WTC11 (cell line): ENCODE data around the gene DNALI1. TPM values are rescaled to one million over a fixed set of nuclear protein-coding genes. Genes with fewer than 3 reads are reported as not detected.

Source experiments
- ATAC-seq: fragments of 200-7000 bp; cut with Tn5 transposase; 2 replicates; pipeline ENCODE4 v1.10.0; 2021; ENCODE audit warnings: mild to moderate bottlenecking, moderate library complexity
- CTCF ChIA-PET: fragments of 300-600 bp; sonication (Branson Sonifier 250); formaldehyde crosslinking; loops from one replicate; lab custom pipeline; 2021; ENCODE audit warnings: antibody characterized with exemption; lab: Charles Lee
- POLR2A ChIA-PET: fragments of 350-600 bp; sonication (Branson Sonifier 250); formaldehyde crosslinking; loops from one replicate; lab custom pipeline; 2021; ENCODE audit warnings: antibody characterized with exemption; lab: Charles Lee
- DNase-seq: peaks from one replicate; pipeline ENCODE4 v3.0.0; 2021; ENCODE audit warnings: low spot score
- H3K27ac Mint-ChIP-seq: 2 replicates; pipeline ENCODE4 v1.8.0; 2021; ENCODE audit warnings: mixed read lengths
- H3K27me3 Mint-ChIP-seq: 2 replicates; pipeline ENCODE4 v1.8.0; 2021; ENCODE audit warnings: low read depth, mild to moderate bottlenecking, moderate library complexity, mixed read lengths
- H3K36me3 Mint-ChIP-seq: 2 replicates; pipeline ENCODE4 v1.8.0; 2021; ENCODE audit warnings: mixed read lengths
- H3K4me1 Mint-ChIP-seq: 2 replicates; pipeline ENCODE4 v1.8.0; 2022; ENCODE audit warnings: mixed read lengths
- H3K4me3 Mint-ChIP-seq: 2 replicates; pipeline ENCODE4 v1.8.0; 2021; ENCODE audit warnings: mild to moderate bottlenecking, moderate library complexity, mixed read lengths
- H3K9me3 Mint-ChIP-seq: 2 replicates; pipeline ENCODE4 v1.8.0; 2021; ENCODE audit warnings: mixed read lengths
- ATF2 ChIP-seq: sonication (generic); formaldehyde crosslinking; IDR thresholded peaks from 2 replicates; pipeline ENCODE4 v1.8.1; 2022; ENCODE audit warnings: low read depth, missing genetic modification reagents, borderline replicate concordance
- CBFB ChIP-seq: sonication (generic); formaldehyde crosslinking; IDR thresholded peaks from 2 replicates; pipeline ENCODE4 v1.8.1; 2022; ENCODE audit warnings: mild to moderate bottlenecking, low read depth, missing genetic modification reagents
- CREM ChIP-seq: sonication (generic); formaldehyde crosslinking; IDR thresholded peaks from 2 replicates; pipeline ENCODE4 v1.8.1; 2022; ENCODE audit warnings: mild to moderate bottlenecking, missing genetic modification reagents, moderate library complexity
- ELF4 ChIP-seq: sonication (generic); formaldehyde crosslinking; IDR thresholded peaks from 2 replicates; pipeline ENCODE4 v1.8.1; 2022; ENCODE audit warnings: low read depth, mild to moderate bottlenecking, moderate library complexity, missing genetic modification reagents
- ETV6 ChIP-seq: sonication (generic); formaldehyde crosslinking; IDR thresholded peaks from 2 replicates; pipeline ENCODE4 v1.8.1; 2022; ENCODE audit warnings: mild to moderate bottlenecking, missing genetic modification reagents
- FOXP4 ChIP-seq: sonication (generic); formaldehyde crosslinking; IDR thresholded peaks from 2 replicates; pipeline ENCODE4 v1.8.0; 2022; ENCODE audit warnings: mild to moderate bottlenecking, missing genetic modification reagents
- GABPB1 ChIP-seq: sonication (generic); formaldehyde crosslinking; IDR thresholded peaks from 2 replicates; pipeline ENCODE4 v1.8.1; 2023; ENCODE audit warnings: mild to moderate bottlenecking, missing genetic modification reagents
- NR1H2 ChIP-seq: sonication (generic); formaldehyde crosslinking; IDR thresholded peaks from 2 replicates; pipeline ENCODE4 v1.9.0; 2021; ENCODE audit warnings: mild to moderate bottlenecking, moderate library complexity, missing genetic modification reagents
- SOX15 ChIP-seq: fragments of 250-450 bp; sonication (Bioruptor Pico); IDR thresholded peaks from 2 replicates; pipeline ENCODE4 v1.9.0; 2021; ENCODE audit warnings: mild to moderate bottlenecking
- SP1 ChIP-seq: sonication (generic); formaldehyde crosslinking; conservative IDR thresholded peaks from 2 replicates; pipeline ENCODE4 v1.8.1; 2022; ENCODE audit warnings: missing genetic modification reagents
- STAT6 ChIP-seq: sonication (generic); formaldehyde crosslinking; conservative IDR thresholded peaks from 2 replicates; pipeline ENCODE4 v1.8.1; 2023; ENCODE audit warnings: mild to moderate bottlenecking, low read depth, missing genetic modification reagents, moderate library complexity
- TEAD4 ChIP-seq: sonication (generic); formaldehyde crosslinking; IDR thresholded peaks from 2 replicates; pipeline ENCODE4 v1.8.0; 2022; ENCODE audit warnings: mild to moderate bottlenecking, missing genetic modification reagents
- ZMAT4 ChIP-seq: fragments of 250-450 bp; sonication (Bioruptor Pico); IDR thresholded peaks from 2 replicates; pipeline ENCODE4 v1.9.0; 2021; ENCODE audit warnings: mild to moderate bottlenecking
- ZNF263 ChIP-seq: sonication (generic); formaldehyde crosslinking; IDR thresholded peaks from 2 replicates; pipeline ENCODE4 v1.8.1; 2022; ENCODE audit warnings: low read depth, mild to moderate bottlenecking, moderate library complexity, missing genetic modification reagents
- ZNF281 ChIP-seq: sonication (generic); formaldehyde crosslinking; IDR thresholded peaks from 2 replicates; pipeline ENCODE4 v1.8.0; 2023; ENCODE audit warnings: mild to moderate bottlenecking, missing genetic modification reagents
- ZNF416 ChIP-seq: fragments of 250-450 bp; sonication (Bioruptor Pico); IDR thresholded peaks from 2 replicates; pipeline ENCODE4 v1.9.0; 2021; ENCODE audit warnings: mild to moderate bottlenecking, inconsistent platforms
- ZNF512 ChIP-seq: sonication (generic); formaldehyde crosslinking; IDR thresholded peaks from 2 replicates; pipeline ENCODE4 v1.8.1; 2022; ENCODE audit warnings: missing genetic modification reagents, borderline replicate concordance
- ZSCAN18 ChIP-seq: fragments of 250-450 bp; sonication (Bioruptor Pico); IDR thresholded peaks from 2 replicates; pipeline ENCODE4 v2.1.2; 2022; ENCODE audit warnings: mild to moderate bottlenecking, moderate library complexity
- total RNA-seq: library from RNA; stranded (reverse); gene quantifications from 3 replicates; pipeline ENCODE4 v1.2.3, GENCODE V29; 2021

The DNALI1 gene
- total RNA-seq, 1 experiment from 2014 or later: 10.5 TPM

- TF ChIP-seq ATF2 (CRISPR knock-in tag) (no peak), ZMAT4 (CRISPR knock-in tag) (no peak), CREM (CRISPR knock-in tag) (no peak), CBFB (CRISPR knock-in tag) (no peak), TEAD4 (CRISPR knock-in tag) (no peak), SP1 (no peak), FOXP4 (CRISPR knock-in tag) (no peak), ZNF263 (CRISPR knock-in tag) (no peak)
Measured at GRCh38 chr1:37557402-37557801, 662 bp downstream of the DNALI1 start (continued).

- ChIA-PET CTCF (no interaction called here), POLR2A (interaction anchor here (0.6 kb wide), 1 partner anchor 343 kb away, joined by 4 read pairs; no protein-coding TSS in a partner anchor)
- no peak for ATAC-seq
Measured at GRCh38 chr1:37558411-37558810, 1.7 kb downstream of the DNALI1 start.

More at GRCh38 chr1:37558411-37558810, 1.7 kb downstream of the DNALI1 start:
- peak overlapping the region; percentile 31 for H3K4me3 Mint-ChIP-seq
- TF ChIP-seq ELF4 (CRISPR knock-in tag): no peak
- TF ChIP-seq GABPB1 (CRISPR knock-in tag): no peak
- TF ChIP-seq ZNF281 (CRISPR knock-in tag): no peak
- no peak for TF ChIP-seq STAT6 (CRISPR knock-in tag)
- no peak for TF ChIP-seq SOX15 (CRISPR knock-in tag)
- no peak for TF ChIP-seq ZSCAN18 (CRISPR knock-in tag)
- TF ChIP-seq ZNF512 (CRISPR knock-in tag): no peak
- TF ChIP-seq CREM (CRISPR knock-in tag): no peak
- no peak for TF ChIP-seq ETV6 (CRISPR knock-in tag)
- no peak for TF ChIP-seq ZNF416 (CRISPR knock-in tag)
- no peak for TF ChIP-seq NR1H2 (CRISPR knock-in tag)
- peaks cover 18% of the 10 kb centered on the region for H3K4me1 Mint-ChIP-seq
- no peaks in the 10 kb centered on the region; the same call in 1 of the 2 replicates for H3K27me3 Mint-ChIP-seq
- no peak for DNase-seq
- H3K9me3 Mint-ChIP-seq: peaks cover 9% of the 10 kb centered on the region; the same call in 1 of the 2 replicates
- H3K36me3 Mint-ChIP-seq: peaks cover 2% of the 10 kb centered on the region; the same call in 1 of the 2 replicates
- no peak overlapping the region for H3K27ac Mint-ChIP-seq
